BLaER1 treated with 17β-estradiol and CSF1 and Interleukin-3, amounts not matched to agents 10 nM and 100 nM (cell line): ENCODE measurements around the gene GSG1L2.

ENCODE experiments used
- H3K27ac ChIP-seq, 11 experiments: shearing (Covaris generic); formaldehyde crosslinking; 2 replicates each; pipeline ENCODE4 v1.8.1; 2022
- H3K27me3 ChIP-seq, 11 experiments: shearing (Covaris generic); formaldehyde crosslinking; 2 replicates each; pipeline ENCODE4 v1.8.1; 2022
- H3K36me3 ChIP-seq, 11 experiments: shearing (Covaris generic); formaldehyde crosslinking; 2 replicates each; pipeline ENCODE4 v1.8.1; 2022
- H3K4me1 ChIP-seq, 10 experiments: shearing (Covaris generic); formaldehyde crosslinking; 2 replicates each; pipeline ENCODE4 v1.8.1; 2022
- H3K4me2 ChIP-seq, 11 experiments: shearing (Covaris generic); formaldehyde crosslinking; 2 replicates each; pipeline ENCODE4 v1.8.1; 2022
- H3K4me3 ChIP-seq, 10 experiments: shearing (Covaris generic); formaldehyde crosslinking; 2 replicates each; pipeline ENCODE4 v1.8.1; 2022
- H3K9ac ChIP-seq, 11 experiments: shearing (Covaris generic); formaldehyde crosslinking; 2 replicates each; pipeline ENCODE4 v1.8.1; 2022
- H3K9me3 ChIP-seq, 11 experiments: shearing (Covaris generic); formaldehyde crosslinking; replicated peaks in 1 of 11; 2 replicates each; pipeline ENCODE4 v1.8.1; 2022
- H4K20me1 ChIP-seq, 11 experiments: shearing (Covaris generic); formaldehyde crosslinking; 2 replicates each; pipeline ENCODE4 v1.8.1; 2022
- Cebpa-rat ChIP-seq, 11 experiments: shearing (Covaris generic); IDR thresholded peaks; 2 replicates each; pipeline ENCODE4 v1.8.1; 2022

Gene GSG1L2

DNA sequence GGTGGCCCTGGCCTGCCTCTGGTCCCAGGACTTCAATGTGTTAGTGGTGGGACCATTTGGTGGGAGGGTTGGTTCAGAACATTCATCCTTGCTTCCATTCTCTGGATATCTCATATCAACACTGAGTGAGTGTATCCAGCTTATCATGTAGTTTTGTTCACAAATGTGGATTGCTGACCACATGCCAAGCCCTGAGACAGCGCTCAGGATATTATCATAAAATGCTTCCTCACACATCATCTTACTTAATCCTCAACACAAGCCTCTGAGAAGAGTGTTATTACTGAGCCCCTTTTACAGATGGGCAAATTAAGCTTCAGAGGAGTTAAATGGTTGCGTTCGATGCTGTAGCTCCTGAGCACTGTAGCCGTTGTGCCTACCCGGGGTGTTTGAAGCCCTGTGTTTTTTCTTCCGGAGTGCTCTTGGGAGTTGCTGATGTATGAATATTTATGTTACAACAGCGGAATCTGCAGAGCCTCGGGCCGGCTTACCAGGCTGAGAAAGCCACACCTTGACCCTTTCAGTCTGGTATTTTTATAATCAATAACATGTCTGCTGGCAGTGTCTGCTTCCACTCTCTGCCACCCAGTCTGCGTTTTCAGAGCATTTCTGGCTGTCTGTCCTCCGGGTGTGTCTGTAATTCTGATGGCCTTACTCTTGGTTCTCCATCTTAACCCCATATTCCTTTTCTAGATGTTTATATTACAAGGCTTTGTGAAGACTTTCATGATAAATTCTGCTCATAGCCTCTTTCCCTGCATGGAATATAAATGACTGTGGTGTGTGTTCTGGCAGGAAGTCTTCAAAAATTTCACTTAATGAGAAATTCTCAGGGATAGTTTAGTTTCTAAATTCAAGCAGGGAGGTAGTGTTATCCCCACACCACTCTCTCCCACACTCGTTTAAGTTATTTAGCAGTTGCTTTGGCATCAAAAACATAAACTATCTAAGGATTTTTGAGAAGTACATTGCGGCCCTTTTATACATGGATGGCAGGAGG lies 6.7 kb upstream of the GSG1L2 start:
- H3K36me3 ChIP-seq, result no peaks in the 10 kb centered on the region
- no peak for TF ChIP-seq Cebpa-rat (IDR thresholded peaks at IDR 0.05)
- no peaks in the 10 kb centered on the region for H3K27me3 ChIP-seq
- no peaks in the 10 kb centered on the region for H4K20me1 ChIP-seq
- no peaks in the 10 kb centered on the region for H3K9me3 ChIP-seq
- H3K4me1 ChIP-seq, result peaks cover 0 to 18% (median 11%) of the 10 kb centered on the region in 10 experiments; a peak in 10 of 20 replicates
- H3K4me3 ChIP-seq, result no peak overlapping the region
- H3K9ac ChIP-seq, result no peak overlapping the region
- no peak overlapping the region for H3K27ac ChIP-seq
- H3K4me2 ChIP-seq, result no peak overlapping the region

DNA sequence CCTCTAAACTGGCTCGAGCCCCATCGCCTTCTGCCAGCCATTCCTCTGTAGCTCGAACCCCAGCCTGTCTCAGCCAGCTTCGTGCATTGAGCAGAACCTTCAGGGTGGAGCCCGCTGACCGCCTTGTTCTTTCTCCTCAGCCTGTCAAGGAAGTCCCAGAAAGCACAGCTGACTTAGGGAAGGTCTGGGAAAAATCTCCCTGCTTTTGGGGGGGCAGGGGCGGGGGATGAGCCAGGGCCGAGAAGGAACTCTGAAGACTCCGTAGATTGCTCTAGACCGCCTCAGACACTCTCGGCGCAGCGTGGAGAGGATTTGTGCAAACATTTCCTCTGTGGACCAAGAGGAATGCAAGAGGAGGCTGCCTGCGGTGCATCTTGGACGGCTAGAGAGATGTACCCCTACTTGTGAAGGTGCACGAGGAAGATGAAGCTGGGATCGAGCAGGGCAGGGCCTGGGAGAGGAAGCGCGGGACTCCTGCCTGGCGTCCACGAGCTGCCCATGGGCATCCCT lies 3.8 kb upstream of the GSG1L2 start, which contains the start of gene GLP2R:
Gene GLP2R (plus strand): TSS at position 284 of the 510 bp plus-strand sequence. CDS start 140 bp downstream, at position 424.
- no peak within 1 kb of the TSS for H3K27ac ChIP-seq
- no peaks in the 10 kb centered on the region for H3K36me3 ChIP-seq
- H3K4me3 ChIP-seq, result no peak within 1 kb of the TSS
- no peak within 1 kb of the TSS for H3K9ac ChIP-seq
- H3K9me3 ChIP-seq, result no peaks in the 10 kb centered on the region
- no peaks in the 10 kb centered on the region for H3K27me3 ChIP-seq
- H3K4me2 ChIP-seq, result peak within 1 kb of the TSS in 7 of 11 experiments; percentile 1 to 36 (median 12); a peak in 7 of 22 replicates
- H3K4me1 ChIP-seq, result peaks cover 0 to 34% (median 26%) of the 10 kb centered on the region in 10 experiments; a peak in 14 of 20 replicates
- H4K20me1 ChIP-seq, result no peaks in the 10 kb centered on the region
- TF ChIP-seq Cebpa-rat (IDR thresholded peaks at IDR 0.05), result no peak

DNA sequence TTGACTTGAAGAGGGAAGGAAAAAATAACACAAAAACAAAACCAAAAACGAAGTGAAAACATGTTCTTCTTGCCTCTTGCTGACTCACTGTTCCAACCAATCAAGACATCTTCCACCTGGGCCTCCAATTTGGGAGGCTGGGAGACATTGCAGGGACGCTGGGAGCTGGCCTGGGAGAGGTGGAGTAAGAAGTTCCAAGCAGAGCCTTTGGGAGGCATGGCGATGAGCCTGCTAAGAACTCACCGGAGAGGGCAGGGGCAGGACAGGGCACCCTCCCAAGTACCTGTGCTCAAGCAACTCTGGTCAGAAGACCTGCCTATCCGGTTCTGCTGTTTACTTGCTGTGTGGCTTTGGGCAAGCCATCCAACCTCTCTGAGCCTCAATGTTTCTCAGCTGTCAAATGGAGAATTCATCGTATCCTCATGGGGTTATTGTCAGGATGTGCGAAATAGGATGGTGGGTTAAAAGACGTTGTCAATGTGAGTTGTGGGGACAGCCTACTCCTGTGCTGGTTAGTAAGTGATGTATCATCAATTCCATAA lies 3.0 kb upstream of the GSG1L2 start:
- no peaks in the 10 kb centered on the region for H4K20me1 ChIP-seq
- no peak overlapping the region for H3K9ac ChIP-seq
- H3K4me3 ChIP-seq, result no peak overlapping the region
- H3K9me3 ChIP-seq, result no peaks in the 10 kb centered on the region
- peaks cover 0 to 34% (median 26%) of the 10 kb centered on the region in 10 experiments; a peak in 14 of 20 replicates for H3K4me1 ChIP-seq
- H3K4me2 ChIP-seq, result peak overlapping the region in 5 of 11 experiments; percentile 1 to 36 (median 11); a peak in 3 of 22 replicates
- no peak for TF ChIP-seq Cebpa-rat (IDR thresholded peaks at IDR 0.05)
- no peaks in the 10 kb centered on the region for H3K27me3 ChIP-seq
- no peak overlapping the region for H3K27ac ChIP-seq
- no peaks in the 10 kb centered on the region for H3K36me3 ChIP-seq

DNA sequence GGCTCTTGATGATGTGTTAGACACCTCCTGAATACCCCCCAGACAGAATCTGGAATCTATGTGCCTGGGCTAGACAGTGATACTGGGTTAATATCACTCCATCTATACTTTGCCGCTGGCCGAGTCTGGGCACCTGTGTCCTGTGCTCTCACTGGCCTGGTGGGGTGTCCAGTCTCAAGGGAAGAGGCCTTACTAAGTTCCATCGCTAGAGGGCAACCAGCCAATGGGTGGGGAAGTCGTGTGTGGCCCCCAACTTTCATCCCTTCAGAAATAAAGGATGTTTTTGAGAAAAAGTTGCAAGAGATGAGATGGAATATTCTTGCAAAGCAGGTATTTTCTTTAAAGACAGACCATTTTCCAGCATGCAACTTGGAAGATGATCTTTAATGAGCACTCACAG lies 2.2 kb upstream of the GSG1L2 start:
- no peak overlapping the region for H3K4me3 ChIP-seq
- no peak overlapping the region for H3K4me2 ChIP-seq
- no peak overlapping the region for H3K9ac ChIP-seq
- H3K9me3 ChIP-seq, result no peaks in the 10 kb centered on the region
- no peaks in the 10 kb centered on the region for H3K36me3 ChIP-seq
- H3K4me1 ChIP-seq, result peaks cover 0 to 34% (median 26%) of the 10 kb centered on the region in 10 experiments; a peak in 14 of 20 replicates
- no peaks in the 10 kb centered on the region for H4K20me1 ChIP-seq
- no peak for TF ChIP-seq Cebpa-rat (IDR thresholded peaks at IDR 0.05)
- no peak overlapping the region for H3K27ac ChIP-seq
- H3K27me3 ChIP-seq, result no peaks in the 10 kb centered on the region

DNA sequence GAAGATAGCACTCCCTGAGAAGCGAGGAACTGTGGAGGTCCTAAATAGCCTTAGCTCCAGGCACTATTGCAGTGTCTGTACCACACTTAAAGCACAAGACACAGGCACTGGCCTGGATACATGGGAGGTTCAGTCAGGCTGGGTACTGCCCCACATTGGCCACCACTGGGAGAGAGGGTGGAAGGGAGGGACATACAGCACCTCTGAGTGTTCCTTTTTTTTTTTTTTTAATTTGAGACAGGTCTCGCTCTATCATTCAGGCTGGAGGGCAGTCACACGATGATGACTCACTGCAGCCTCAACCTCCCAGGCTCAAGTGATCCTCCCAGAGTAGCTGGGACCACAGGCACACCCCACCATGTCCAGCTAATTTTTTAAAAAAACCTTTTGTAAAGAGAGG lies 1.4 kb downstream of the GSG1L2 start:
- TF ChIP-seq Cebpa-rat (IDR thresholded peaks at IDR 0.05), result no peak
- H3K9me3 ChIP-seq, result no peaks in the 10 kb centered on the region

DNA sequence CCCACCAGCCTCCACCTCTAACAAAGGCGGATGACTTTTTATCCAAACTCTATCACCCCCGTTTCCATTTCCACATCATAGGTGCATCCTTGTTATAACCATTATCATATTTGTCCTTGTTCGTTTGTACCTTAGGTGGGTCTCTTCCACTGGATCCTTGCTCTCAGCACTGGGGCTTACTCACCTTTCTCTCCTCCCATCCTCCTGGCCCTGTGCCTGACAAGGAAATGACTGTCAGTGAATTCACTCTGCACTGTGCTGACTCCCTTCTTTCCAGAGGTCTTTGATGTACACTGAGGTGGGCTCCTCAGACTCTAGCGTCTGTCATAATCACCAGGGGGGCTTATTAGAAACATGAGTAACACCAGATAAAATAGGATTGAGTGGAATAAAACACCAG lies 3.1 kb downstream of the GSG1L2 start:
- Histone ChIP-seq H3K27ac (no peak overlapping the region), H3K9me3 (no peaks in the 10 kb centered on the region), H3K4me1 (peaks cover 0 to 27% (median 22%) of the 10 kb centered on the region in 10 experiments; a peak in 14 of 20 replicates), H3K9ac (no peak overlapping the region), H3K4me3 (no peak overlapping the region), H3K27me3 (no peaks in the 10 kb centered on the region), H4K20me1 (no peaks in the 10 kb centered on the region), H3K4me2 (no peak overlapping the region), H3K36me3 (no peaks in the 10 kb centered on the region)
- no peak for TF ChIP-seq Cebpa-rat (IDR thresholded peaks at IDR 0.05)

More for the DNA sequence above, 1.4 kb downstream of the GSG1L2 start:
- H3K4me2 ChIP-seq, result no peak overlapping the region
- H3K36me3 ChIP-seq, result no peaks in the 10 kb centered on the region
- peaks cover 0 to 35% (median 26%) of the 10 kb centered on the region in 10 experiments; a peak in 14 of 20 replicates for H3K4me1 ChIP-seq
- no peaks in the 10 kb centered on the region for H3K27me3 ChIP-seq
- H4K20me1 ChIP-seq, result no peaks in the 10 kb centered on the region
- no peak overlapping the region for H3K27ac ChIP-seq
- no peak overlapping the region for H3K4me3 ChIP-seq
- no peak overlapping the region for H3K9ac ChIP-seq

DNA sequence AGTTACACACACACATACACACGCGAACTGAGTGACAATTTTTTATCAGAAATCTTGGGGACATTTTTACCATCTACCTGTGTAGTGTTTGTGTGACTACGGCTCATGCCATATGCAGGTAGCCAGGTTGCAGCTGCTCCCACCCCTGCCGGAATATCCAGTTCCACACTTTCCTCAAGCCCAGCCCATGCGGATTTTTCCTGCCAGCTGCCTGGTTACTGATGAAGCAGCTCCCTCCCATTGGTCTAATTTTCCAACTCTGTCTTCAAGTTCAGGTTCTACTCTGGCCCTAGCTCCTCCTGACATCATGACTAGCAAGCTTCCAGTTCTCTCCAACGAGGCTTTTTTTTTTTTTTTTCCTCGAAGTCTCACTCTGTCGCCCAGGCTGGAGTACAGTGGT lies 4.8 kb downstream of the GSG1L2 start:
- no peaks in the 10 kb centered on the region for H3K9me3 ChIP-seq
- H3K27me3 ChIP-seq, result no peaks in the 10 kb centered on the region
- H3K4me2 ChIP-seq, result peak overlapping the region in 7 of 11 experiments; percentile 1 to 26 (median 8); a peak in 6 of 22 replicates
- H3K9ac ChIP-seq, result no peak overlapping the region
- peaks cover 0 to 18% (median 12%) of the 10 kb centered on the region in 10 experiments; a peak in 14 of 20 replicates for H3K4me1 ChIP-seq
- TF ChIP-seq Cebpa-rat (IDR thresholded peaks at IDR 0.05), result no peak
- no peaks in the 10 kb centered on the region for H4K20me1 ChIP-seq
- no peaks in the 10 kb centered on the region for H3K36me3 ChIP-seq
- no peak overlapping the region for H3K4me3 ChIP-seq
- no peak overlapping the region for H3K27ac ChIP-seq

DNA sequence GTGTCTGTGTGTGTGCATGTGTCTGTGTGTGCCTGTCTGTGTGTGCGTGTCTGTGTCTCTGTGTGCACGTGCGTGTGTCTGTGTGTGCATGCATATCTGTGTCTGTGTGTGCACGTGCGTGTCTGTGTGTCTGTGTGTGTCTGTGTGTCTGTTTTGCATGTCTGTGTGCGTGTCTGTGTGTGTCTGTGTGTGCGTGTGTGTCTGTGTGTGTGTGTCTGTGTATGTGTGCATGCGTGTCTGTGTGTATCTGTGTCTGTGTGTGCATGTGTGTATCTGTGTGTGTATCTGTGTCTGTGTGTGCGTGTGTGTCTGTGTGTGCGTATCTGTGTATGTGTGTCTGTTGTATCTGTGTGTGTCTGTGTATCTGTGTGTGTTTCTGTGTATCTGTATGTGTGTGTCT lies 5.4 kb downstream of the GSG1L2 start:
- H3K4me3 ChIP-seq, result no peak overlapping the region
- no peak overlapping the region for H3K27ac ChIP-seq
- no peaks in the 10 kb centered on the region for H3K36me3 ChIP-seq
- peaks cover 0 to 12% (median 6%) of the 10 kb centered on the region in 10 experiments; a peak in 10 of 20 replicates for H3K4me1 ChIP-seq
- H3K9me3 ChIP-seq, result no peaks in the 10 kb centered on the region
- H4K20me1 ChIP-seq, result no peaks in the 10 kb centered on the region
- 0 out of 22 replicates have a peak overlapping the region, but pooled peaks of 1 of the 11 experiments have one; percentile 25 for H3K4me2 ChIP-seq
- H3K9ac ChIP-seq, result no peak overlapping the region
- no peak for TF ChIP-seq Cebpa-rat (IDR thresholded peaks at IDR 0.05)
- H3K27me3 ChIP-seq, result no peaks in the 10 kb centered on the region

DNA sequence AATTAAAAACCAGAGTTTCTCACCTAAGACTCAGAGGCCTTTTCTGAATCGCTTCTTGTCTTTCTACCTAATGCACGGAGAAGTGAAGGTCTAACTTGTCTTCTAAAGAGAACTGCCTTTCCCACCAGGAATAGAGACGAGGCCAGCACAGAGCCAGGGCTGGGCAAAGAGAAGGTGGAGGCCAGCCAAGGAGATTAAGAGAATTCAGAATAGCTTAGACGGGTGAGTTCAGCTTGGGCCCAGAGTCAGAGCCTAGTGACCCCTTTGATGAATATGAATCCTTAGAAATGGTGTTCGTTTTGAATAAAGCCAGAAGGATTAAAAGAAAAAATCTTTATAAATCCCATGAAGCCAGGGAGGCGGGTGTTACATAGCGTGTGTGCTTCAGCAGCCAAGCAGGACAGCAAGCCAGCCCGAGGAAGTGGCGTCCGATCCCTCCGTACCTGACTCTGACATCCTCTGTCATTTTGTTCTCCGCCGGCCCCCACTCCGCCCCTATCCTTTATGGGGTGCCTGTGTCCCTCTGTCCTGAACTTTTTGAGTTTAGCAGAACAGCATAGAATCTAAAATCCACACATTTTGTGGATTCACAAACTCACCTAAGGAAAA lies 7.4 kb downstream of the GSG1L2 start:
- Histone ChIP-seq H3K27ac (no peak overlapping the region), H3K4me1 (peaks cover 0 to 16% (median 6%) of the 10 kb centered on the region in 10 experiments; a peak in 8 of 20 replicates), H3K27me3 (no peaks in the 10 kb centered on the region), H3K9ac (no peak overlapping the region), H4K20me1 (no peaks in the 10 kb centered on the region), H3K4me2 (no peak overlapping the region), H3K36me3 (no peaks in the 10 kb centered on the region), H3K4me3 (no peak overlapping the region), H3K9me3 (peaks cover 0 to 4% (median 1%) of the 10 kb centered on the region in 11 experiments; a peak in 7 of 22 replicates)
- TF ChIP-seq Cebpa-rat (IDR thresholded peaks at IDR 0.05), result no peak
